HEK293 (cell line): ENCODE data around the gene DNAJC30.
A peak's percentile ranks its signal among the peaks of the same experiment; 100 is the strongest.

ENCODE experiments used
- CTCF ChIA-PET: fragments of 350-600 bp; formaldehyde crosslinking; extraction: SDS; loops from one replicate; lab custom pipeline; 2021; ENCODE audit warnings: antibody characterized with exemption; lab: Yijun Ruan, JAX
- POLR2A ChIA-PET: fragments of 300-600 bp; formaldehyde crosslinking; extraction: SDS; loops from one replicate; lab custom pipeline; 2020; ENCODE audit warnings: antibody characterized with exemption, inconsistent platforms; lab: Yijun Ruan, JAX
- H3K27ac ChIP-seq: fragments of 200-500 bp; sonication (Bioruptor generic); 2 replicates; pipeline ENCODE4 v1.5.1; 2014; ENCODE audit warnings: low read depth, low read length, control low read depth, inconsistent platforms; ENCODE audit errors: extremely low read depth
- H3K36me3 ChIP-seq, 2 experiments: fragments of 200-500 bp in 1 of 2; sonication (Bioruptor generic) in 1 of 2; 1 replicate in 1 of 2; 2 replicates in 1 of 2; pipeline ENCODE4 v1.5.1; 2014 to 2017; ENCODE audit warnings: inconsistent platforms in 2 of 2, low read length in 2 of 2; ENCODE audit not compliant: control insufficient read depth in 2 of 2, insufficient read depth in 1 of 2
- H3K4me1 ChIP-seq: fragments of 200-500 bp; sonication (Bioruptor generic); 2 replicates; pipeline ENCODE4 v1.5.1; 2014; ENCODE audit warnings: mild to moderate bottlenecking, low read length, inconsistent platforms; ENCODE audit not compliant: control insufficient read depth, insufficient read depth
- H3K4me3 ChIP-seq: 2 replicates; pipeline ENCODE4 v1.5.1; 2011; ENCODE audit warnings: low read depth, mild to moderate bottlenecking, control low read depth, low read length, moderate library complexity
- H3K9me3 ChIP-seq: fragments of 200-500 bp; sonication (Bioruptor generic); 2 replicates; pipeline ENCODE4 v1.5.1; 2014; ENCODE audit warnings: low read depth, low read length, inconsistent platforms; ENCODE audit not compliant: control insufficient read depth, insufficient read depth
- IKZF3 ChIP-seq: fragments of 450-650 bp; IDR thresholded peaks from 2 replicates; pipeline ENCODE4 v1.5.0; 2018; ENCODE audit warnings: missing biosample characterization, mild to moderate bottlenecking, missing genetic modification characterization, moderate library complexity
- MZF1 ChIP-seq: fragments of 450-650 bp; formaldehyde crosslinking; IDR thresholded peaks from 2 replicates; pipeline ENCODE4 v1.5.1; 2017; ENCODE audit warnings: missing biosample characterization, missing genetic modification characterization, borderline replicate concordance
- PRDM10 ChIP-seq: fragments of 450-650 bp; formaldehyde crosslinking; IDR thresholded peaks from 2 replicates; pipeline ENCODE4 v1.5.1; 2016; ENCODE audit warnings: missing biosample characterization, missing genetic modification characterization
- REST ChIP-seq: fragments of 450-650 bp; formaldehyde crosslinking; IDR thresholded peaks from 2 replicates; pipeline ENCODE4 v1.5.1; 2016; ENCODE audit warnings: missing biosample characterization, missing genetic modification characterization
- ZBTB10 ChIP-seq: fragments of 450-650 bp; formaldehyde crosslinking; IDR thresholded peaks from 2 replicates; pipeline ENCODE4 v1.5.1; 2016; ENCODE audit warnings: missing biosample characterization, missing genetic modification characterization
- ZBTB11 ChIP-seq: fragments of 450-650 bp; formaldehyde crosslinking; conservative IDR thresholded peaks from 2 replicates; pipeline ENCODE4 v1.5.1; 2016; ENCODE audit warnings: low read depth, missing biosample characterization, missing genetic modification characterization
- ZNF184 ChIP-seq: fragments of 450-650 bp; IDR thresholded peaks from 2 replicates; pipeline ENCODE4 v1.5.1; 2018; ENCODE audit warnings: missing biosample characterization, mild to moderate bottlenecking, missing genetic modification characterization
- ZNF292 ChIP-seq: fragments of 450-650 bp; formaldehyde crosslinking; IDR thresholded peaks from 2 replicates; pipeline ENCODE4 v1.5.1; 2016; ENCODE audit warnings: low read depth, missing biosample characterization, missing genetic modification characterization, borderline replicate concordance
- ZNF324 ChIP-seq: fragments of 450-650 bp; formaldehyde crosslinking; IDR thresholded peaks from 2 replicates; pipeline ENCODE4 v1.5.1; 2016; ENCODE audit warnings: missing biosample characterization, missing genetic modification characterization
- ZNF341 ChIP-seq: fragments of 450-650 bp; formaldehyde crosslinking; IDR thresholded peaks from 2 replicates; pipeline ENCODE4; 2016; ENCODE audit warnings: low read depth, missing biosample characterization, missing genetic modification characterization
- ZNF394 ChIP-seq: fragments of 450-650 bp; formaldehyde crosslinking; IDR thresholded peaks from 2 replicates; pipeline ENCODE4 v1.5.1; 2016; ENCODE audit warnings: missing biosample characterization, missing genetic modification characterization, mild to moderate bottlenecking, moderate library complexity, borderline replicate concordance
- ZNF416 ChIP-seq: fragments of 450-650 bp; formaldehyde crosslinking; IDR thresholded peaks from 2 replicates; pipeline ENCODE4 v1.5.1; 2016; ENCODE audit warnings: missing biosample characterization, missing genetic modification characterization
- ZNF426 ChIP-seq: fragments of 450-650 bp; formaldehyde crosslinking; IDR thresholded peaks from 2 replicates; pipeline ENCODE4 v1.5.1; 2017; ENCODE audit warnings: missing biosample characterization, missing genetic modification characterization, mild to moderate bottlenecking, inconsistent platforms, moderate library complexity
- ZNF561 ChIP-seq: fragments of 450-650 bp; IDR thresholded peaks from 2 replicates; pipeline ENCODE4 v1.5.1; 2018; ENCODE audit warnings: missing biosample characterization, missing genetic modification characterization, borderline replicate concordance
- ZNF670 ChIP-seq: fragments of 450-650 bp; formaldehyde crosslinking; IDR thresholded peaks from 2 replicates; pipeline ENCODE4 v1.5.1; 2016; ENCODE audit warnings: missing biosample characterization, missing genetic modification characterization, low read depth
- ZNF830 ChIP-seq: fragments of 450-650 bp; IDR thresholded peaks from 2 replicates; pipeline ENCODE4 v1.5.0; 2018; ENCODE audit warnings: missing biosample characterization, missing genetic modification characterization, low read depth, mild to moderate bottlenecking, moderate library complexity

DNAJC30 gene

GRCh38 chr7:73685311-73685710, 2.1 kb upstream of the DNAJC30 start (continued):
- TF ChIP-seq PRDM10 (tag by site-specific recombination) (no peak), ZNF670 (no peak), ZNF426 (tag by site-specific recombination) (no peak), ZBTB11 (tag by site-specific recombination) (no peak), ZNF830 (tag by site-specific recombination) (no peak)

- ChIA-PET CTCF (interaction anchor here (0.6 to 1.4 kb wide), 3 partner anchors 16 to 75 kb away, joined by 3 to 6 read pairs (median 3); no protein-coding TSS in a partner anchor), POLR2A (interaction anchor here (0.5 to 1.3 kb wide), 8 partner anchors 11 to 1903 kb away, joined by 3 to 7 read pairs (median 4); no protein-coding TSS in a partner anchor)
- H3K27ac ChIP-seq = peak overlapping the region; percentile 74
- peak overlapping the region; percentile 91 for H3K4me3 ChIP-seq
- H3K9me3 ChIP-seq = no peaks in the 10 kb centered on the region
- H3K36me3 ChIP-seq = peaks cover 16 to 33% of the 10 kb centered on the region in 2 experiments; a peak in 2 of 3 replicates
- H3K4me1 ChIP-seq = peaks cover 3% of the 10 kb centered on the region; the same call in 1 of the 2 replicates
- TF ChIP-seq ZNF416 = no peak
- no peak for TF ChIP-seq IKZF3 (tag by site-specific recombination)
- TF ChIP-seq ZNF394 = no peak
- TF ChIP-seq ZBTB10 (tag by site-specific recombination) = peak; percentile 83
- TF ChIP-seq REST (tag by site-specific recombination) = 0 out of 2 replicates have a peak, but pooled peaks have one; percentile 13
- TF ChIP-seq ZNF184 (tag by site-specific recombination) = no peak
- TF ChIP-seq ZNF324 = no peak
- TF ChIP-seq ZNF292 (tag by site-specific recombination) = no peak
- no peak for TF ChIP-seq ZNF561 (tag by site-specific recombination)
- TF ChIP-seq ZBTB11 (tag by site-specific recombination) = peak; percentile 9
- no peak for TF ChIP-seq MZF1
- peak; percentile 47 for TF ChIP-seq ZNF341 (tag by site-specific recombination)
Measured at GRCh38 chr7:73683788-73684693, 788 bp upstream of the DNAJC30 start.
